Measurements from ENCODE around the gene NABP2. TPM values are rescaled to one million over a fixed set of nuclear protein-coding genes. Genes with fewer than 3 reads are reported as not detected.
"Not testable (repeated sequence)": the region's sequence is repeated elsewhere in the genome, so short reads cannot be mapped to it uniquely, and the experiment has no call there.

NABP2 gene
- total RNA-seq, 1 experiment from 2014 or later = 42.7 TPM

GRCh38 chr12:56271031-56271430 is 46.9 kb downstream of the NABP2 start:
- Mint-ChIP-seq H3K27me3 (ENCODE audit: low read depth) (no peaks in the 10 kb centered on the region), H3K36me3 (peaks cover 52% of the 10 kb centered on the region), H3K27ac (no peak overlapping the region; the same call in 1 of the 2 replicates), H3K4me3 (no peak overlapping the region), H3K9me3 (no peaks in the 10 kb centered on the region), H3K4me1 (peaks cover 11% of the 10 kb centered on the region)
- ChIA-PET POLR2A (no interaction called here), CTCF (interaction anchor here (0.6 to 1.2 kb wide), 7 partner anchors 13 to 193 kb away, joined by 3 to 10 read pairs (median 4); partner anchors contain the start of genes ANKRD52, CNPY2, IL23A and SMARCC2)
- TF ChIP-seq ZNF219 (CRISPR knock-in tag; IDR thresholded peaks at IDR 0.05; ENCODE audit: borderline replicate concordance) = no peak
- TF ChIP-seq GABPB1 (CRISPR knock-in tag; IDR thresholded peaks at IDR 0.05) = no peak
- TF ChIP-seq RORB (CRISPR knock-in tag; IDR thresholded peaks at IDR 0.05) = no peak
- no peak for TF ChIP-seq ZNF671 (CRISPR knock-in tag; IDR thresholded peaks at IDR 0.05)
- no peak for TF ChIP-seq GRHL2 (CRISPR knock-in tag; IDR thresholded peaks at IDR 0.05; ENCODE audit: insufficient replicate concordance, severe bottlenecking)
- ATAC-seq = peak; percentile 24
- no peak for DNase-seq (ENCODE audit: low spot score)

- H3K36me3 Mint-ChIP-seq = peaks cover 57% of the 10 kb centered on the region
- POLR2A ChIA-PET; H3K4me3 Mint-ChIP-seq; ATAC-seq; DNase-seq (ENCODE audit: low spot score); H3K4me1 Mint-ChIP-seq; H3K9me3 Mint-ChIP-seq; CTCF ChIA-PET; H3K27ac Mint-ChIP-seq; H3K27me3 Mint-ChIP-seq (ENCODE audit: low read depth): not testable (repeated sequence)
These were observed 48.3 kb downstream of the NABP2 start for GRCh38 chr12:56272468-56272867.

- no peak for TF ChIP-seq NR1H2 (CRISPR knock-in tag; IDR thresholded peaks at IDR 0.05)
- no peak for TF ChIP-seq STAT6 (CRISPR knock-in tag; conservative IDR thresholded peaks at IDR 0.05; ENCODE audit: low read depth)
- TF ChIP-seq CREB1 (CRISPR knock-in tag; IDR thresholded peaks at IDR 0.05) = no peak
- no peak for TF ChIP-seq SP1 (CRISPR knock-in tag; conservative IDR thresholded peaks at IDR 0.05)
- TF ChIP-seq RORB (CRISPR knock-in tag; IDR thresholded peaks at IDR 0.05) = no peak
- no peak for TF ChIP-seq MXD4 (CRISPR knock-in tag; IDR thresholded peaks at IDR 0.05; ENCODE audit: borderline replicate concordance)
- TF ChIP-seq AFF4 (CRISPR knock-in tag; IDR thresholded peaks at IDR 0.05; ENCODE audit: borderline replicate concordance) = no peak
- TF ChIP-seq FOXP4 (CRISPR knock-in tag; IDR thresholded peaks at IDR 0.05) = no peak
- no peak for TF ChIP-seq ETV6 (CRISPR knock-in tag; IDR thresholded peaks at IDR 0.05)
- no peak for TF ChIP-seq CDX4 (CRISPR knock-in tag; IDR thresholded peaks at IDR 0.05; ENCODE audit: borderline replicate concordance)
- TF ChIP-seq EMX1 (CRISPR knock-in tag; IDR thresholded peaks at IDR 0.05) = no peak
- no peak for TF ChIP-seq ZNF232 (CRISPR knock-in tag; IDR thresholded peaks at IDR 0.05)
- Mint-ChIP-seq H3K4me3 (no peak overlapping the region), H3K36me3 (peaks cover 65% of the 10 kb centered on the region), H3K27me3 (ENCODE audit: low read depth) (no peaks in the 10 kb centered on the region), H3K27ac (no peak overlapping the region), H3K9me3 (no peaks in the 10 kb centered on the region), H3K4me1 (no peaks in the 10 kb centered on the region)
- ChIA-PET CTCF (interaction anchor here (0.6 kb wide), 1 partner anchor 149 kb away, joined by 5 read pairs; no protein-coding TSS in a partner anchor), POLR2A (no interaction called here)
- DNase-seq (ENCODE audit: low spot score) (no peak), ATAC-seq (no peak)
These were observed 50.2 kb downstream of the NABP2 start for GRCh38 chr12:56274299-56274698.

Measured in WTC11 (cell line).